Gastroesophageal sphincter (tissue), 4 donors: ENCODE measurements around the gene TMEM51. TPM values are rescaled to one million over a fixed set of nuclear protein-coding genes. Genes with fewer than 3 reads are reported as not detected.

Experiments used
- ATAC-seq: fragments of 150-250 bp; one replicate; pipeline ENCODE4 v1.9.1; 2016; ENCODE audit warnings: mild to moderate bottlenecking, moderate library complexity
- H3K27ac ChIP-seq, 4 donors: fragments of 200-600 bp; sonication (generic) in 3 of 4; 1 replicate in 3 of 4; 2 replicates in 1 of 4; pipeline ENCODE4 v1.5.1; 2016 to 2019
- H3K27me3 ChIP-seq: fragments of 200-600 bp; sonication (generic); one replicate; pipeline ENCODE4 v1.5.1; 2019
- H3K36me3 ChIP-seq, 2 donors: fragments of 200-600 bp; sonication (generic); one replicate each; pipeline ENCODE4 v1.5.1; 2019; ENCODE audit warnings: control low read depth in 1 of 2
- H3K4me1 ChIP-seq, 3 donors: fragments of 200-600 bp; sonication (generic); 1 replicate in 2 of 3; 2 replicates in 1 of 3; pipeline ENCODE4 v1.5.1; 2016 to 2019; ENCODE audit warnings: control low read depth in 2 of 3
- H3K4me3 ChIP-seq, 2 donors: fragments of 200-600 bp; sonication (generic); one replicate each; pipeline ENCODE4 v1.5.1; 2019; ENCODE audit warnings: mild to moderate bottlenecking in 1 of 2, moderate library complexity in 1 of 2
- H3K9me3 ChIP-seq, 3 donors: fragments of 200-600 bp; sonication (generic); one replicate each; pipeline ENCODE4 v1.5.1; 2017 to 2019; ENCODE audit warnings: control low read depth in 2 of 3
- CTCF ChIP-seq, 4 experiments: fragments of 200-600 bp in 2 of 4; fragments of 450-650 bp in 2 of 4; sonication (generic) in 1 of 4; IDR thresholded peaks; one replicate each; pipeline ENCODE4 v1.5.1; 2017 to 2019; ENCODE audit warnings: antibody characterized with exemption in 4 of 4, mild to moderate bottlenecking in 2 of 4, moderate library complexity in 2 of 4
- EP300 ChIP-seq: sonication (generic); formaldehyde crosslinking; IDR thresholded peaks from one replicate; pipeline ENCODE4 v1.6.1; 2017; ENCODE audit warnings: antibody characterized with exemption, mild to moderate bottlenecking
- POLR2A ChIP-seq, 2 donors: fragments of 450-650 bp; IDR thresholded peaks; one replicate each; pipeline ENCODE4 v1.6.1; 2017; ENCODE audit warnings: antibody characterized with exemption in 2 of 2, mild to moderate bottlenecking in 2 of 2, moderate library complexity in 1 of 2
- POLR2AphosphoS5 ChIP-seq: sonication (generic); formaldehyde crosslinking; IDR thresholded peaks from one replicate; pipeline ENCODE4 v1.6.1; 2017; ENCODE audit warnings: antibody characterized with exemption
- WGBS, 2 donors: methylation state at CpG; one replicate each; pipeline ENCODE4 v1.1.5; 2018; ENCODE audit warnings: low coverage in 1 of 2; 5-methylcytosine and 5-hydroxymethylcytosine counted together
- total RNA-seq, 4 donors: library from RNA; depleted of rRNA; stranded (reverse); fragments of >200 nt; gene quantifications; one replicate each; pipeline ENCODE4 v1.1.0, GENCODE V29; 2016

Gene TMEM51
- total RNA-seq, 4 donors from 2014 or later = 12.6 to 34.7 (median 17.7) TPM

- no peak for ATAC-seq
- H3K27ac ChIP-seq = peak overlapping the region in 2 of 4 donors; percentile 91 to 93
These were observed 3.3 kb downstream of the TMEM51 start for GRCh38 chr1:15156807-15157380.

GRCh38 chr1:15157524-15158399 lies 4.2 kb downstream of the TMEM51 start:
- H3K27me3 ChIP-seq = no peaks in the 10 kb centered on the region
- H3K9me3 ChIP-seq = no peaks in the 10 kb centered on the region
- peaks cover 0 to 85% (median 13%) of the 10 kb centered on the region in 3 donors for H3K4me1 ChIP-seq
- 77 to 86% methylated on average over 9 to 12 of the region's 17 CpGs for WGBS, 2 donors
- TF ChIP-seq CTCF (IDR thresholded peaks at IDR 0.05) = no peak
- no peak for TF ChIP-seq EP300
- TF ChIP-seq POLR2A (IDR thresholded peaks at IDR 0.05) = no peak
- TF ChIP-seq POLR2AphosphoS5 = no peak
- no peak for ATAC-seq
- no peak overlapping the region for H3K4me3 ChIP-seq
- H3K27ac ChIP-seq = peak overlapping the region in 3 of 4 donors; percentile 63 to 93 (median 91)
- H3K36me3 ChIP-seq = no peaks in the 10 kb centered on the region

More at GRCh38 chr1:15156807-15157380, 3.3 kb downstream of the TMEM51 start:
- no peaks in the 10 kb centered on the region for H3K36me3 ChIP-seq
- H3K4me1 ChIP-seq = peaks cover 0 to 92% (median 16%) of the 10 kb centered on the region in 3 donors
- no peaks in the 10 kb centered on the region for H3K27me3 ChIP-seq
- H3K9me3 ChIP-seq = no peaks in the 10 kb centered on the region
- 70 to 74% methylated on average over 3 to 9 of the region's 9 CpGs for WGBS, 2 donors
- TF ChIP-seq POLR2A (IDR thresholded peaks at IDR 0.05) = no peak
- no peak for TF ChIP-seq EP300
- TF ChIP-seq CTCF (IDR thresholded peaks at IDR 0.05) = no peak
- TF ChIP-seq POLR2AphosphoS5 = no peak
- no peak overlapping the region for H3K4me3 ChIP-seq

- ATAC-seq = peak; percentile 24
- no peaks in the 10 kb centered on the region for H3K27me3 ChIP-seq
- no peak overlapping the region for H3K4me3 ChIP-seq
- no peak for TF ChIP-seq POLR2A (IDR thresholded peaks at IDR 0.05)
- no peak for TF ChIP-seq EP300
- no peak for TF ChIP-seq POLR2AphosphoS5
- no peak for TF ChIP-seq CTCF (IDR thresholded peaks at IDR 0.05)
- peak overlapping the region in 3 of 4 donors; percentile 63 to 93 (median 91) for H3K27ac ChIP-seq
- 49 to 51% methylated on average over 9 to 12 of the region's 13 CpGs for WGBS, 2 donors
- H3K4me1 ChIP-seq = peaks cover 0 to 76% (median 13%) of the 10 kb centered on the region in 3 donors
- H3K9me3 ChIP-seq = no peaks in the 10 kb centered on the region
- no peaks in the 10 kb centered on the region for H3K36me3 ChIP-seq
These were observed 5.1 kb downstream of the TMEM51 start for GRCh38 chr1:15158506-15159165.

GRCh38 chr1:15159166-15159555 lies 5.6 kb downstream of the TMEM51 start:
- ATAC-seq = no peak
- WGBS, 2 donors = 17 to 51% methylated on average over 7 of the region's 7 CpGs
- Histone ChIP-seq H3K9me3 (no peaks in the 10 kb centered on the region), H3K4me1 (peaks cover 0 to 71% (median 13%) of the 10 kb centered on the region in 3 donors), H3K27ac (peak overlapping the region in 3 of 4 donors; percentile 63 to 93 (median 91)), H3K36me3 (no peaks in the 10 kb centered on the region), H3K4me3 (no peak overlapping the region), H3K27me3 (no peaks in the 10 kb centered on the region)
- TF ChIP-seq EP300 (no peak), POLR2A (IDR thresholded peaks at IDR 0.05) (no peak), CTCF (IDR thresholded peaks at IDR 0.05) (no peak), POLR2AphosphoS5 (no peak)
